GM19025 (cell line): ENCODE results near the gene FSTL4.
"Not testable (repeated sequence)": the region's sequence is repeated elsewhere in the genome, so short reads cannot be mapped to it uniquely, and the experiment has no call there.

Source experiments
- ATAC-seq: cut with Tn5 transposase; IDR thresholded peaks from one replicate; pipeline ENCODE4 v1.9.1; 2021; ENCODE audit warnings: mild to moderate bottlenecking, low read depth, moderate library complexity; ENCODE audit not compliant: unreplicated experiment

The FSTL4 gene

DNA sequence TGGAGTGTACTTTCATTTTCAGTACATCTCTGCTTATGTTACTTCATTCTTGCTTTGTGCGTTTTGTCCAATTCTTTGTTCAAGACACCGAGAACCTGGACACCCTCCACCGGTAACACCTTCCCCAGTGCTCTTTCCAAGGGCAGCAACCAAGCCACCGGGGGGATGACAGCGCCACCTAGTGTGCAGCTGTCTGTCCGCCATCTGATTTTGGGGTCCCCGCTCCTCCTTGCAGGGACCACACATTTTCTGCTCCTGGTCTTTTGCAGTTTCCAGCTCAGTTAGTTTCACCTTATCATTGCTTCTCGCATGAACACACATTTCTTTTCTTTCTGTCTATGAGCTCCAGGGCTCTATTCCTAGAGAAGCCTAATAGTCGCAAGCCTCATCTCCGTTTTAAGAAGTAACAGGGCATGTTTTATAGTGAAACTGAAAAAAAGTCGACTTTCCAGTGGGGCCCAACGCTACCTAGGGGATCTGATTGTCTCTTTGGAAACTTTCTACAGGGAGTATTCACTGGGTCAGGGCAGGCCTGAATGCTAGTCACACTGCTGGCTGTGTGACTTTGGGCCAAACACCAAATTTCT is 152.1 kb downstream of the FSTL4 start:
- ATAC-seq: no peak

GRCh38 chr5:133459474-133460160 is 152.7 kb downstream of the FSTL4 start:
- no peak for ATAC-seq

DNA sequence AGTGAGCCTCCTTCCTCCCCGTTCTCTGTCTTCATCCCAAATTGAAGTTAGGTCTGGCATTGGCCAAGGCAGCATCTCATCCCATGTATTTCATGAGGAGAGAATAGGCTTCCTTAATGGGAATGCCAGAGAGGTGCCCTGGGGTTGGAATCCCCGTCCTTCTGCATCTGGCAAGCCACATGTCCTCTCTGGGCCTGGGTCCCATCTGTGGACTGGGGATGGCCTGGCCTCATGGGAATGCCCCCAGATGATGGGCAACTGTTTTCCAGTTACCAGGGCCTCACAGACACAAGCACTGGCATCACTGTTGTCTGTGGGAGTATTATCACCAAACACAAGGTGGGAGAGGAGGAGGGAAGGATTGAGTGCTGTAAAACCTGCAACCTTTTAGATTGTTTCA is 153.9 kb downstream of the FSTL4 start:
- ATAC-seq: no peak

DNA sequence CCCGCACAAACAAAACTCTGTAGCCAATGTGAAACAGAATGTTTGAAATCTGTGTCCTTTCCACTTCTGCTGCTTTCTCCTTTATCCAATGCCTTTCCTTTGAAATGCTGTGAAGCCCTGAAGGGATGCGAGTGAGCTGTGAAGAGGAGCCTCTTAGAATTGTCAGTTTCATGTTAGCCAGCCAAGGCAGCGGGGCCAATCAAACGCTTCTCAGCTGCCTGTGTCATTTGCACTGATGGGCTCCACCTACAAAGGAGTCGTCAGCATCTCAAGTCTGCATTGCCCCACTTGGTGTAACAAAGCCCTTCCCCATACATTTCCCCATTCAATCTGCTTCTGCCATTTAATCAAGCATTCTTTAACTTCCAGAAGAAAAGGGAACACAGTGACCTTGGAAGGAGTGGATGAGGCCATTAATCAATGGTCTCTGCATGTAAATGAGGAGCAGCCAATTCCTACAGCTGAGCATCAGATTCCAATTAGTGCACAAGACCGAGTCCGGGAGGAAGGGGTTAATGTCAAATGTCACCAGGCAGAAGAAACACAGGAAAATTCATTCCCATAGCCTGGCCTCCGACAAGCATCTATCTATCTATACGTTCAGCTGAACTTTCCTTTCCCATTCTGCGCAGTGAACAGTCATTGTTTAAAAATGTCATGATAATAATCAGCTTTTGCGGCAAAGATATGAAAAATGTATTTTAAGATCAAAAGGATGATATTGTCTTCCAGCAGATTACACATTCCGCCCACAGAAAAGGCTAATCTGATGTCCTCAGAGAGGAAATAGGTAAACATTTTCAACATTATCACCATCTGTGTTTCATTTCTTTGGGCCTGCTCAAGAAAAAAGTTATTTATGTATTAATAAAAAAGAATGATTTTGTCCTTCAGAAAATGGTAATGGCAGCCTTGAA is 154.6 kb downstream of the FSTL4 start:
- no peak for ATAC-seq

DNA sequence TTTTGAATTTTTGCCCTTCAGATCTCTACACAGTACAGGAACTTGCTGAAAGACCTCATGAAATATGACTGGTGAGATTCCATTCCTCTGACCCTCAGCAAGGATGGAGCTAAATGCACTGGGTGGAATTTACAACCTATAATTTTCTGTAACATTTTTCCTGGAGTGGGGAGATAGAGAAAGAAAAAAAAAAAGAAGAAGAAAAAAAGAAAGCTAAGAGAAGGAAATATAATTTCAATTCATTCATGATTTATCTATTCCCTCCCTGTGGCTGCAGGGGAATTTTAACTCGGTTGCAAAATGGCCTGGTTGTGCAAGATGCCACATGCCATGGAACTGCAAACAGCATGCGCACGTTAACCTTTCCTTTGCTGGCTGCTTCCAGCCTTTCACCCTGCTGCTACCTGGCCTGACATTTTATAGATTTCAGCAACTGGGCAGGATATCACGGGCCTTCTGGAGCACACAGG is 155.4 kb downstream of the FSTL4 start:
- ATAC-seq: no peak

DNA sequence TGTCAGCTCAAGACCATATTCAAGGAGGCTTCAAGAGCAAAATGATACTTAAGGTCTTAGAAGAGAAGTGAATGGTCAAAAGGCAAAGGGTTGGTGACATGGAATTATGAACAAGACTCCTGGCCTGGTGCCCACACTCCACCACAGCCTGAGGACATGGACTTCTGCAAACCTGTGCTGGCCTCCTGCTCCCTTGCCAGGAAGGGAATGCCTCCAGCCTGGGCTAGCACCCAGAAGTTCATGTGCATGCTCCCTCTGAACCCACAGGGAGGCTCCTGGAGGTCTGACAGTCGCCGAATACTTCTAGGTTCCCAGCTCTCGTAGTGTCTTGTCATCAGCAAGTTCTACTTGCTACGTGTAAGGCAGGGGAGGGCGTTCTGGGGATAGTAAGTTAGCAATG is 156.7 kb downstream of the FSTL4 start:
- no peak for ATAC-seq

GRCh38 chr5:133454442-133454841 is 157.9 kb downstream of the FSTL4 start:
- no peak for ATAC-seq

DNA sequence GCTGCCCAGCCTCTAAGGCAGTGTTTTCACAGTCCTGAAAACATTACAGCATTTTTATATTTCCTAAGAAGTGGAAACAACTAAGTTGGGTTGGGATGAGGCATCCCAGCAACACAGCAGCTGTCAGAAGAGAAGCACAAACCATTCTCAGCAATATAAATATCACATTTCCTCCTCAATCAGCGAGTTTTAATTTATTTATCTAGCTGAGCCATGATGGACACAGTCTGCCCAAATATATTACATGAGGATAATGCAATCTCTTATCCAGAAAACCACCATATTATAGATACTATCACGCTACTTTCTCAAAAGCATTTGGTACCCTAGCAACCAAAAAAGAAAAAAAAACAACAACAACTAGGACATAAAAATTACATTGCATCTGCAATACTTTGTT is 158.5 kb downstream of the FSTL4 start:
- ATAC-seq: no peak

- no peak for ATAC-seq
These were observed 159.1 kb downstream of the FSTL4 start for GRCh38 chr5:133453084-133453780.

- ATAC-seq: no peak
These were observed 160.4 kb downstream of the FSTL4 start for GRCh38 chr5:133451926-133452325.

DNA sequence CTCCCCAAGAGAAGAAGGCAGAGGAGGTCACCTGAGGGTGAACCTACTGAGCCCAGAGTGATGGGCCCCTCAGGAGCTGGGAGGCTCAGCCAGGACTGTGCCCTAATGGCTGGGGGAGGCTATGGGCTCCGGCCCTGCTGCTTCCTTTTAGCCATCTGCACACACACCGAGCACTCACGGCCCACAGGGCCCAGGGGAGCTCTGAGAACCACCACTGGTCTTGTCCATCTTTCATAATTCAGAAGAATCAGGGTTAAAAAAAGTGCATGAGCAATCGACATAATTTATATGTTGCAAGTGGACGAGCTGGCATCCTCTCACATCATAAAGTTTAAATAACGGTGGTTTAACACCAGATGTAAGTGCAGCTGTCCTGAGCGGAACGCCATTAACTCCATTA is 162.1 kb downstream of the FSTL4 start:
- ATAC-seq: no peak

- ATAC-seq: no peak
These were observed 163.2 kb downstream of the FSTL4 start for GRCh38 chr5:133449181-133449580.

DNA sequence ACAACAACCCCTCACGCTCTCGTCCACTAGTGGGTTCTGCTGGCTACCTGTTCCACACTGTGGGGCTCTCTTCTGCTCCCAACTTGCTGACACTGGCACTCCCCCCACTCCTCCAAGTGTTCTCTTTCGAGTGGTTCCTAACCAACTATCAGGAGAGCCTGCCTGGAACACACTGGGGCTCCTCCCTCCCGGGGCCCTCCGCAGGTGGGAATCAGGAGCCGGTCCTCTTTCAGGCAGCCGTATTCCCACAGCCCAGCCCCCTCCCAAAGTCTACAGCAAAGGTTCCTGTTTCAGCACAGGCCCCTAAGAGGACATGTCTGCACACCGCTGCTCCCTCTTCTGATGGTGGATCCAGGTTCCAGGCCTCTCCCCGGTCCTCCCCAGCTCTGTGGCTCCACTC is 165.9 kb downstream of the FSTL4 start:
- ATAC-seq: no peak

GRCh38 chr5:133445744-133446143 is 166.6 kb downstream of the FSTL4 start:
- ATAC-seq: no peak

DNA sequence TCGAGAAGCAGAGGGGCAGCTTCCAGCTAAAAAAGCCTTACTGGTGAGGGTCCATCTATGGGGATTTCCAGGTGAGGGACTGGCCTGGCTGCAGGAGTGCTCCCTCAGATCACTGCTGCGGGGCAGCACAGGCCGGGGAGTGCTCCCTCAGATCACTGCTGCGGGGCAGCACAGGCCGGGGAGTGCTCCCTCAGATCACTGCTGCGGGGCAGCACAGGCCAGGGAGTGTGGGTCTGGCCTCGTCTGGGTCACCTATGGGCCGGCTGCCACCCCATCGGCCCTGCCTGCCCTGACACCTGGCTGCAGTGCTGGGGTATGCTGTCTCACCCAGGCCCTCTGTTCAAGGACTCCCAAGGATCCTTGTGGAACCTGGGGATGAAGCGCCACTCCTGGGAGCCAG is 167.1 kb downstream of the FSTL4 start:
- not testable (repeated sequence) for ATAC-seq

- ATAC-seq: no peak
These were observed 167.6 kb downstream of the FSTL4 start for GRCh38 chr5:133444711-133445110.

- no peak for ATAC-seq
These were observed 171.1 kb downstream of the FSTL4 start for GRCh38 chr5:133441166-133441815.

DNA sequence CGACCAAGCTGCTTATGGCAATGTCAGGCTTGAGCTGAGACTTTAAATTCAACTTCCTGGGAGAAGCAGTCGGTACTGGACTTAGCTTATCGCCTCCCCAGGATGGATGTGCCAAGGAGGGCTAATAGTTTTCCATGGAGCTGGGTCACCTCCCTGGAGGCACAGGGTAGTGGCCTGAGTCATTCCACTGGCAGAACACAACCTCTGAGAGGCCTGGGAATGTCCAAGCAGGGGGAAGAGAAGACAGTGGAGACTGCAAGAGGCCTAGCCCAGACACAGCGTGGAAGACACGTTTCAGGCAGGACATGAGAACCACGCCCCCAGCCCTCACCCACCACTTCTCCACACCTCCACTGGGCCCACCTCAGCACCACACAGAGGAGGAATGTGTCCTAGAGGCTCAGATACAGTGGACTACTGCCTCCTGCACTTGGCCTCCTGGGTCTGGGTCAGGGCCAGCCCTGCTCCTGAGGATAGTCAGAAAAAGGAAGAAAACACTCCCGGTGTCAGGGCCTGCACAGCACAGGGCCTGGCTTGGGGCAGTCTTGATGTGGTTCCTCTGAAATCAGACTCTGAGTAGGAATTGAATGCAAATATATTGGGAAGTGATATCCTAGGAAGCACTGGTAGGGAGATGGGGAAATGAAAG is 171.8 kb downstream of the FSTL4 start:
- no peak for ATAC-seq

GRCh38 chr5:133439859-133440258 is 172.5 kb downstream of the FSTL4 start:
- ATAC-seq: no peak

DNA sequence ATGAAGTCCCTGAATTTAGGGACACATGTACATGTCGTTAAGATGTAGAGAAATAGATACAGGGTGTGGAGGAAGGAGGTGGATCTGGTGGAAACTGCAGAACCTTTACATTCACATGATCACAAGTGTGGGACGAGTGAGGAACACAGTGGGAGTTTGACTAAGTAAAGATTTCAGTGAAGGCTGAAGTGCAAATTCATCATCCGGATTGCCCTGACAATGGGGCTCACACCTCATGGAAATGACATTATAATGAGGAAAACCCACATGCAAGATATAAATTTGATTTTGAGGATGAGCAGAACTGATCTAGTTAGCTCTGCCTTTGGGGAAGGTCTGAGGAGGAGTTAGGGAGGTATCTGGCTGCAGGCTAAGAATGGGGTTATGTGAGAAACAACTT is 173.9 kb downstream of the FSTL4 start:
- no peak for ATAC-seq
